HCT116 (cell line): ENCODE results near the gene DEGS1.

Experiments
- CTCF ChIP-seq, 3 experiments: fragments of 200-600 bp in 1 of 3; sonication (generic) in 1 of 3; IDR thresholded peaks in 2 of 3; conservative IDR thresholded peaks in 1 of 3; 2 replicates each; pipeline ENCODE4 v1.5.1; 2012 to 2017; ENCODE audit warnings: low read depth in 2 of 3, low read length in 2 of 3, antibody characterized with exemption in 1 of 3, borderline replicate concordance in 1 of 3, control low read depth in 1 of 3, mild to moderate bottlenecking in 1 of 3, mixed read lengths in 1 of 3, mixed run types in 1 of 3, moderate library complexity in 1 of 3; ENCODE audit not compliant: insufficient read depth in 1 of 3
- EZH2 ChIP-seq: fragments of 200-600 bp; sonication (generic); IDR thresholded peaks from 2 replicates; pipeline ENCODE4 v1.6.1; 2017; ENCODE audit warnings: antibody characterized with exemption, mixed run types
- JUND ChIP-seq: IDR thresholded peaks from 2 replicates; pipeline ENCODE4 v1.6.1; 2012
- POLR2A ChIP-seq: IDR thresholded peaks from 2 replicates; pipeline ENCODE4 v1.7.0; 2011; ENCODE audit warnings: borderline replicate concordance; ENCODE audit not compliant: insufficient read depth, insufficient read length; ENCODE audit errors: extremely low read depth
- POLR2AphosphoS5 ChIP-seq: IDR thresholded peaks from 2 replicates; pipeline ENCODE4 v1.6.1; 2011; ENCODE audit warnings: mild to moderate bottlenecking, low read depth, low read length, moderate library complexity
- SIN3A ChIP-seq: IDR thresholded peaks from 2 replicates; pipeline ENCODE4 v1.6.1; 2012; ENCODE audit warnings: low read depth
- ZBTB33 ChIP-seq: IDR thresholded peaks from 2 replicates; pipeline ENCODE4 v1.6.1; 2011; ENCODE audit warnings: mild to moderate bottlenecking, low read length, moderate library complexity; ENCODE audit not compliant: insufficient replicate concordance; ENCODE audit errors: extremely low read depth
- ZFX ChIP-seq: fragments of 450-650 bp; IDR thresholded peaks from 2 replicates; pipeline ENCODE4 v1.6.1; 2017
- ZNF274 ChIP-seq: fragments of 200-500 bp; sonication (Bioruptor generic); IDR thresholded peaks from 2 replicates; pipeline ENCODE4 v1.6.1; 2014; ENCODE audit warnings: mild to moderate bottlenecking, low read depth, low read length, inconsistent platforms

GRCh38 chr1:224219011-224219611, 36.1 kb downstream of the DEGS1 start:
- TF ChIP-seq CTCF (IDR thresholded peaks at IDR 0.05 in 2 of 3, conservative IDR thresholded peaks at IDR 0.05 in 1 of 3; ENCODE audit: borderline replicate concordance in 1 of 3, insufficient read depth in 1 of 3, low read depth in 2 of 3, low read length in 2 of 3) = no peak
- TF ChIP-seq POLR2A = no peak
- no peak for TF ChIP-seq POLR2AphosphoS5
- no peak for TF ChIP-seq JUND
- no peak for TF ChIP-seq ZNF274
- no peak for TF ChIP-seq ZBTB33
- TF ChIP-seq EZH2 = no peak
- no peak for TF ChIP-seq ZFX
- TF ChIP-seq SIN3A = no peak
